Neutrophil (primary cell): Measurements from ENCODE around the gene MPPED1.

ENCODE experiments used
- H3K27ac ChIP-seq: fragments of 200-600 bp; sonication (generic); 2 replicates; pipeline ENCODE4 v1.5.1; 2016; ENCODE audit warnings: mild to moderate bottlenecking, moderate library complexity
- H3K27me3 ChIP-seq: fragments of 200-600 bp; sonication (generic); 2 replicates; pipeline ENCODE4 v1.6.0; 2016; ENCODE audit warnings: mild to moderate bottlenecking
- H3K36me3 ChIP-seq: fragments of 200-600 bp; sonication (generic); 2 replicates; pipeline ENCODE4 v1.5.1; 2017
- H3K4me1 ChIP-seq, 2 experiments: fragments of 200-600 bp in 1 of 2; sonication (generic) in 1 of 2; 1 replicate in 1 of 2; 2 replicates in 1 of 2; pipeline versions ENCODE4 v1.5.1 to v1.6.1; 2013 to 2016; ENCODE audit warnings: low read depth in 1 of 2, low read length in 1 of 2, mild to moderate bottlenecking in 1 of 2, moderate library complexity in 1 of 2; ENCODE audit not compliant: control insufficient read depth in 1 of 2, insufficient read depth in 1 of 2
- H3K4me3 ChIP-seq, 2 experiments: fragments of 200-600 bp in 1 of 2; sonication (generic) in 1 of 2; 1 replicate in 1 of 2; 2 replicates in 1 of 2; pipeline ENCODE4 v1.5.1; 2013 to 2016; ENCODE audit warnings: low read depth in 1 of 2, low read length in 1 of 2, mild to moderate bottlenecking in 1 of 2, moderate library complexity in 1 of 2
- H3K9me3 ChIP-seq: fragments of 200-600 bp; sonication (generic); 2 replicates; pipeline ENCODE4 v1.5.1; 2016
- TF ChIP-seq, protein P1 (sequence below): fragments of 200-600 bp; sonication (generic); IDR thresholded peaks from 2 replicates; pipeline ENCODE4 v1.5.1; 2016; ENCODE audit warnings: antibody characterized with exemption

MPPED1 gene

DNA sequence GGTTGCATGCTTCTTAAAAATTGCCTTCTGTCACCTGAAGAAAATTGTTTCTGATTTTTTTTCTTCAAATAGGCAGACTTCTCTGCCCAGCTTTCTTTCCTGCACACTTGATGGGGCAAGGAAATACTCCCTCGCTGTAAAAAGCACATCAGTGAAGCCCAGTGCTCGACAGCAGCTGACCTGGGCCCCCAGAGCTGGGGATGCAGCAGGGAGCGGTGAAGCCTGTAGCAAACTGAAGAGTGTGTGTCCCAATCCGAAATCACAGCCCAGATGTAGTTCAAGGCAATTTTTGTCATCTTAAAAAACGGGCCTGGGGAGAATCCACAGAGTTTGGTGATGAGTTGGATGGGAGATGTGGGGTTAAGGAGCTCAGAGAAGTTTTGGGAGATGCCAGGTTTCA lies 27.0 kb upstream of the MPPED1 start:
- TF ChIP-seq, protein P1, sequence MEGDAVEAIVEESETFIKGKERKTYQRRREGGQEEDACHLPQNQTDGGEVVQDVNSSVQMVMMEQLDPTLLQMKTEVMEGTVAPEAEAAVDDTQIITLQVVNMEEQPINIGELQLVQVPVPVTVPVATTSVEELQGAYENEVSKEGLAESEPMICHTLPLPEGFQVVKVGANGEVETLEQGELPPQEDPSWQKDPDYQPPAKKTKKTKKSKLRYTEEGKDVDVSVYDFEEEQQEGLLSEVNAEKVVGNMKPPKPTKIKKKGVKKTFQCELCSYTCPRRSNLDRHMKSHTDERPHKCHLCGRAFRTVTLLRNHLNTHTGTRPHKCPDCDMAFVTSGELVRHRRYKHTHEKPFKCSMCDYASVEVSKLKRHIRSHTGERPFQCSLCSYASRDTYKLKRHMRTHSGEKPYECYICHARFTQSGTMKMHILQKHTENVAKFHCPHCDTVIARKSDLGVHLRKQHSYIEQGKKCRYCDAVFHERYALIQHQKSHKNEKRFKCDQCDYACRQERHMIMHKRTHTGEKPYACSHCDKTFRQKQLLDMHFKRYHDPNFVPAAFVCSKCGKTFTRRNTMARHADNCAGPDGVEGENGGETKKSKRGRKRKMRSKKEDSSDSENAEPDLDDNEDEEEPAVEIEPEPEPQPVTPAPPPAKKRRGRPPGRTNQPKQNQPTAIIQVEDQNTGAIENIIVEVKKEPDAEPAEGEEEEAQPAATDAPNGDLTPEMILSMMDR = no peak
- H3K36me3 ChIP-seq = no peaks in the 10 kb centered on the region
- no peak overlapping the region for H3K27ac ChIP-seq
- H3K9me3 ChIP-seq = no peaks in the 10 kb centered on the region
- peaks cover 0 to 4% of the 10 kb centered on the region in 2 experiments for H3K4me1 ChIP-seq
- H3K4me3 ChIP-seq = no peak overlapping the region
- H3K27me3 ChIP-seq = peaks cover 30% of the 10 kb centered on the region

DNA sequence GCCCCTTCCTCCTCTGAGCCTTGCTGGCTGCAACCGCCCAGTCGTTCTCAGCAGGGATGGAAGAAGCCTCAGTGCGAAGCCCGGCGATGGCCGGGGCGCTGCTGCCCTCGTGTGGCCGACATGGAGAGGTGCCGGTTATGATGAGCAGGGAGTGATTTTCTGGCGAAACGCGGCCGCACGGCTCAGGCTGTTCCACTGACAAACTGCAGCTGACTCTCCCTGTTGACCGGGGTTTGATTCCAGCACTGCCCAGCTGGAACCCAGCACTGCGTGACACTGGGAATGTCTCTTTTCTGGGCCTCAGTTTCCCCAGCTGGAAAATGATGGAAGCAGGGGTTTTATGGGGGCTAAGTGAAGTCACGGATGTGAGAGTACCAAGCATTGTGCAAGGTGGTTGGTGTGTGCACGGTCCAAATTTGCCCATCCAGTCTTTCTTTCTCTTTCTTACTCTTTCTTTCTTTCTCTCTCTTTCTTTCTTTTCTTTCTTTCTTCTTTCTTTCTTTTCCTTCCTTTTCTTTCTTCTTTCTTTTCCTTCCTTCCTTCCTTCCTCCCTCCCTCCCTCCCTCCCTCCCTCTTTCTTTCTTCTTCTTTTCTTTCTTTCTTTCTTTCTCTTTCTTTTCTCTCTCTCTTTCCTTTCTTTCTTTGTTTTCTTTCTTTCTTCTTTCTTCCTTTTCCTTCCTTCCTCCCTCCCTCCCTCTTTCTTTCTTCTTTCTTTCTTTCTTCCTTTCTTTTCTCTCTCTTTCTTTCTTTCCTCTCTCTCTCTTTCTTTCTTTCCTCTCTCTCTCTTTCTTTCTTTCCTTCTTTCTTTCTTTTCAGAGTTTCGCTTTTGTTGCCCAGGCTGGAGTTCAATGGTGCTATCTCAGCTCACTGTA lies 25.8 kb upstream of the MPPED1 start:
- no peak overlapping the region for H3K4me3 ChIP-seq

DNA sequence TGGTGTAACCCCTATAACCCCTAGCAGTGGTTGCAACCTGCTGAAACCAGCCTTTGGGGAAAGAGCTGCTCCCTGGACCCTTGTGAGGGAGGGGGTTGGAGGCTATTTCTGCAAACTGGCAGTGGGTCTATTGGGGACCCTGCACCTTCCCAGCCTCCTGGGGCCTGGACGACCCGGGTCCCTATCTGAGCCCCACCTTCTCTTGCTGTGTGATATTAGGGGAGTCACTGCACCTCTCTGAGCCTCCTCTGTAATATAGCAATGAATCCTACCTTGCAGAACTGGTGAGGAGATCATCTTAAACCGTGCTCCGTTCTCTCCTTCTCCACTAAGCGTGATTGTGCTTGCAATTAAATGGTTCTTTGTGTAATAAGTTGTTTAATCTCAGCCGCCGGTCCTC lies 24.0 kb upstream of the MPPED1 start:
- TF ChIP-seq, protein P1 = no peak
- Histone ChIP-seq H3K27me3 (peaks cover 30% of the 10 kb centered on the region), H3K4me3 (no peak overlapping the region), H3K27ac (no peak overlapping the region), H3K9me3 (no peaks in the 10 kb centered on the region), H3K36me3 (no peaks in the 10 kb centered on the region), H3K4me1 (peaks cover 7 to 11% of the 10 kb centered on the region in 2 experiments)

More for the DNA sequence above, 25.8 kb upstream of the MPPED1 start:
- Histone ChIP-seq H3K27me3 (peaks cover 30% of the 10 kb centered on the region), H3K9me3 (no peaks in the 10 kb centered on the region), H3K4me1 (peaks cover 4 to 8% of the 10 kb centered on the region in 2 experiments), H3K27ac (no peak overlapping the region), H3K36me3 (no peaks in the 10 kb centered on the region)
- TF ChIP-seq, protein P1 = peak; percentile 65

DNA sequence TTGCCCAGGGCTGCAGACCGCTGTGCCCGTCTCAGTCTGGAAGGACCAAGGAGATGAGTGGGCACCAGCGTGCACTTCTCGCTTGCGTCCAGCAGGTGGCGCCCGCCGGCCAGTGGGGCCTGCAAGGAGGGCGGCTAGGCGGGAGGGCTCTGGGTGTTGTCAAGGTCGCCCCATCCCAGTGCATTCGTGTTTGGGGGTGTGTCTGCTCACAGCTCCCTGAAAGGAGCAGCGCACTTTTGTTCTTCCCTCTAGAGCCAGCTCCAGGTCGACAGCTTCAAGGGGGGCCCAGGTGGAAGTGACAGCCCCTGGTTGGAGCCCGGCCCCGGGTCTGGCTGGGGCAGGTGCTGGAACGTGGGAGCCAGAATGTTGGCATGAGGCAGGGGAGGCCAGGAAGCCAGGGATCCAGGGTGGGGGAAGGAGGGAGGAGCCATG lies 23.4 kb upstream of the MPPED1 start:
- Histone ChIP-seq H3K4me3 (no peak overlapping the region), H3K27ac (no peak overlapping the region), H3K9me3 (no peaks in the 10 kb centered on the region), H3K4me1 (peaks cover 7 to 11% of the 10 kb centered on the region in 2 experiments), H3K27me3 (peaks cover 30% of the 10 kb centered on the region), H3K36me3 (no peaks in the 10 kb centered on the region)
- TF ChIP-seq, protein P1 = peak; percentile 92

DNA sequence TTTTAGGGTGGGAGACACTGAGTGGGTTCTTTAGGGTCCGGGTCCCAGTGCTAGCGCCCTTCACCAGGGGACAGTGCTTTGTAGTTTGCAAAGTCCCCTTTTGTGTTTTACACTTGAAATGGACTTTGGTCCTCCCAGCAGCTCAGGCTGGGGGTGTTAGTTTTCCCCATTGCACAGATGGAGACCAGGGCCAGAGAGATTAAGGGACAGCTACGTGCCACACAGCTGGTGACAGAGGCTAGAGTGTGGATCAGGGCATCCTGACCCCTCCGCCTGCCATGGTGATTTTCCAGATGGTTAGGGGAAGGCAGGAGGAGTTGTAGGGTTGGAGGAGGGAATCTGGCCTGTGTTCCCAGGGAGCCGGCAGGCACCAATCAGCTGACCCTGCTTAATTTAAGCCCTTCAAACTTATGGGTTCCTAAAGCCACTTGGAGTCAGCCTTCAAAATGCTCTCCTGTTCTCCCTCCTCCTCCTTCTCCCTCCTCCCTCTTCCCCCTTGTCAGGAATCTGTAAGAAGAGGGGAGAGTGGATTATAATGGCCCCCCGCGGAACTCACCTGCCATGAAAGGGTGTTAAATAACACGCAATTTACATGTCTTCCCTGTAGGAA lies 22.5 kb upstream of the MPPED1 start:
- peaks cover 30% of the 10 kb centered on the region for H3K27me3 ChIP-seq
- TF ChIP-seq, protein P1 = no peak

More for the DNA sequence above, 22.5 kb upstream of the MPPED1 start:
- Histone ChIP-seq H3K27ac (no peak overlapping the region), H3K36me3 (no peaks in the 10 kb centered on the region), H3K4me1 (peaks cover 7 to 11% of the 10 kb centered on the region in 2 experiments), H3K4me3 (no peak overlapping the region), H3K9me3 (no peaks in the 10 kb centered on the region)
